T-helper 1 cell treated with Interleukin-12 subunit alpha and Interleukin-12 subunit beta and Interleukin-4 antibody, amounts not matched to agents 30 ng/mL and 1 ng/mL, for 36 hours (primary cell): ENCODE data around the gene ATP6AP1. TPM values are rescaled to one million over a fixed set of nuclear protein-coding genes. Genes with fewer than 3 reads are reported as not detected.

Experiments used
- intact Hi-C: fragments of 100-400 bp; cut with micrococcal nuclease; formaldehyde crosslinking; loops from one replicate; pipeline ENCODE4 v1.15.1; 2024
- total RNA-seq: library from RNA; stranded (reverse); gene quantifications from 2 replicates; pipeline ENCODE4 v1.2.3, GENCODE V29; 2022

ATP6AP1 gene
- total RNA-seq, 1 donor from 2014 or later: 61.3 TPM

DNA sequence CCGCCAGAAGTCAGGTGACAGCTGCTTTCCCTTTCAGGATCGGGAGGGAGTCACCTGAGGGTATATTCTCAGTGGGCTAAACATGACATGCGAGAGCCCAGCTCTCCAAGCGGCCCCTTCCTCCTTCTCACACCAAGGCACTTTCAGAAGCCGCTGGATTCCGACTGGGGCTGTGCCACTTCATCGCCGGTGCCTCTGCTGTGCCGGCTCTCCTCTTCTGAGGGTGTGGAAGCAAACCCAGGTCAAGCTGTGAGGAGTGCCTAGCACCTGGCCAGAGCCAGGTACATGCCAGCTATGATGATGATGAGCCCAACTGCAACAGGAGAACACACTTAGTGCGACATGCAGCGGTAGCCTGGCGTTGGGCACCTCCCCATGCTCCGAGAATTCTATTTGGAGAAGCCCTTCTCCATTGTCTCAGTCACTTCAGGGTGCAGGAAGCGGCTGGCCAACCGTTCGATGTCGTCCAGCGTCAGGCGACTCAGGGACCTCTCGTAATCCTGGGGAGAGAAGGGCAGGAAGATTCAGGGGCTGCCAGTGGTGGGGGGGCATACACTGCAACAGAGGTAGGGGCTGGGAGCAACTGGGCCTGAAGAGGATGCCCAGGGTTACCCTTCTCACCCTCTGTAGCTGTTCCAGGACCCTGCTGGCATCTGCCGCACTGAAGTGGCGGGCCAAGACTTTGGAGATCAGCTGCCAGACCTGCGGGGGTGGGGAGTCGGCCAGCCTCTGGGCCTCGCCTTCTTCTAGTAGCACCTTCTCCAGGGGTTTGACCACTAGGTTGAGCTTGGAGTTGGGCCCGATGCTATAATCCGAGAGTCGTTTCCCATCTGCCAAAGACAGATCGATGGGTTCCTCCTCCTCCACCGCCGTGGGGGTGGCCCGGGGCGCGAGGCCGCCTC, 56.9 kb downstream of the ATP6AP1 start:
- intact Hi-C loops: no loop called here

DNA sequence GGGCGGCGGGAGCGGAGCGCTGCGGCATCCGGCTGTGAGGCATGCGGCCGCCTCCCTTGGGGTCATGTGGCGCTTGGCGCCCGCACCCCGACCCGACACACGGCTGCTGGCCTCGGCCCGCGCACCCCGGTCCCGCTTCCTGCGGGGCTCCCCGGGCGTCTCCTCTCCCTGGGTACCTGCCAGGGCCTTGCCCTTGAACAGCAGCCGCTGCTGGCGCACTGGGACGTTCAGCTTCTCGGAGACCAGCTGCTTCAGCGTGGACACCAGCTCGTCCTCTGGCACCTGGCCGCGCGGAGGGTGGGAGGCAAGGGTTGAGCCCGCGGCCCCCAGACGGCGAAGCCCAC, 57.5 kb downstream of the ATP6AP1 start:
- intact Hi-C loops: no loop called here

Other genes starting within 250 kb of the ATP6AP1 start
- not detected in 2 replicates for gene OPN1MW, start 246.1 kb upstream of the ATP6AP1 start, total RNA-seq
- gene OPN1MW2, start 208.9 kb upstream of the ATP6AP1 start, total RNA-seq: not detected in 2 replicates
- gene OPN1MW3, start 171.1 kb upstream of the ATP6AP1 start, total RNA-seq: not detected in 2 replicates
- not detected in 2 replicates for gene TEX28, start 133.6 kb upstream of the ATP6AP1 start, total RNA-seq
- 1.1 and 1.5 TPM in 2 replicates for gene TKTL1, start 132.9 kb upstream of the ATP6AP1 start, total RNA-seq
- gene FLNA, start 54.0 kb upstream of the ATP6AP1 start, total RNA-seq: 1,498 and 1,525 TPM in 2 replicates
- 55.9 and 60.2 TPM in 2 replicates for gene EMD, start 49.4 kb upstream of the ATP6AP1 start, total RNA-seq
- gene RPL10, start 30.3 kb upstream of the ATP6AP1 start, total RNA-seq: 2,525 and 2,615 TPM in 2 replicates
- 17.3 and 21.8 TPM in 2 replicates for gene DNASE1L1, start 19.4 kb upstream of the ATP6AP1 start, total RNA-seq
- 91.3 and 91.8 TPM in 2 replicates for gene TAFAZZIN, start 17.1 kb upstream of the ATP6AP1 start, total RNA-seq
- gene GDI1, start 8.5 kb downstream of the ATP6AP1 start, total RNA-seq: 119 TPM in 2 replicates
- gene FAM50A, start 15.5 kb downstream of the ATP6AP1 start, total RNA-seq: 85.2 and 90.9 TPM in 2 replicates
- 37.3 and 43.8 TPM in 2 replicates for gene PLXNA3, start 29.6 kb downstream of the ATP6AP1 start, total RNA-seq
- 56.8 and 58.6 TPM in 2 replicates for gene LAGE3, start 50.6 kb downstream of the ATP6AP1 start, total RNA-seq
- gene UBL4A, start 57.9 kb downstream of the ATP6AP1 start, total RNA-seq: 45.4 and 47.8 TPM in 2 replicates
- gene SLC10A3, start 62.0 kb downstream of the ATP6AP1 start, total RNA-seq: 23.4 and 25.2 TPM in 2 replicates
- 30.9 and 31.0 TPM in 2 replicates for gene FAM3A, start 87.6 kb downstream of the ATP6AP1 start, total RNA-seq
- 70.1 and 72.7 TPM in 2 replicates for gene G6PD, start 118.2 kb downstream of the ATP6AP1 start, total RNA-seq
- gene IKBKG, start 118.9 kb downstream of the ATP6AP1 start, total RNA-seq: 47.7 and 47.9 TPM in 2 replicates
- not detected in 2 replicates for gene CTAG1A, start 156.5 kb downstream of the ATP6AP1 start, total RNA-seq
- not detected in 2 replicates for gene CTAG1B, start 190.6 kb downstream of the ATP6AP1 start, total RNA-seq
- gene CTAG2, start 224.9 kb downstream of the ATP6AP1 start, total RNA-seq: not detected in 2 replicates